Colonic mucosa (tissue), 4 donors: ENCODE measurements around the gene HOXA10. TPM values are rescaled to one million over a fixed set of nuclear protein-coding genes. Genes with fewer than 3 reads are reported as not detected.

Experiments used
- DNase-seq: peaks from one replicate; pipeline ENCODE4 v3.0.0-alpha.2; 2020
- H3K27ac ChIP-seq: fragments of 200-600 bp; one replicate; pipeline ENCODE4 v1.8.0; 2021
- H3K27me3 ChIP-seq: fragments of 200-600 bp; one replicate; pipeline ENCODE4 v1.8.0; 2021
- H3K36me3 ChIP-seq: fragments of 200-600 bp; one replicate; pipeline ENCODE4 v1.8.0; 2021
- H3K4me1 ChIP-seq: fragments of 200-600 bp; one replicate; pipeline ENCODE4 v1.8.0; 2021; ENCODE audit warnings: mild to moderate bottlenecking
- H3K4me3 ChIP-seq: fragments of 200-600 bp; one replicate; pipeline ENCODE4 v1.8.0; 2021
- H3K9ac ChIP-seq, 2 donors: one replicate each; pipeline ENCODE4 v1.7.0; 2013; ENCODE audit warnings: control low read depth in 2 of 2, low read depth in 2 of 2, low read length in 2 of 2
- H3K9me3 ChIP-seq: fragments of 200-600 bp; one replicate; pipeline ENCODE4 v1.8.0; 2021
- intact Hi-C: fragments of 100-400 bp; cut with DNase I; formaldehyde crosslinking; loops from one replicate; pipeline ENCODE4 v1.14.1; 2022
- total RNA-seq, 2 donors: library from RNA; stranded (reverse); fragmentation: NEBNext Ultra II Directional in 1 of 2; extraction: Animal tissue kit (Norgen Biotek cat#: 25700) in 1 of 2; gene quantifications; one replicate each; pipeline ENCODE4 v1.2.1, GENCODE V29; 2021
- TF ChIP-seq, protein P1 (sequence below): fragments of 200-600 bp; IDR thresholded peaks from one replicate; pipeline ENCODE4 v1.8.0; 2022; ENCODE audit warnings: antibody characterized with exemption, mild to moderate bottlenecking
- donor health status: healthy.
- donor health status: DM: no; HTN: no; CAD: no.
- donor health status: DM: no; HTN: no; CAD: no.

Gene HOXA10
- total RNA-seq, 2 donors from 2014 or later: 25.4 to 26.0 TPM

GRCh38 chr7:27160546-27161213 is 13.4 kb downstream of the HOXA10 start:
- H3K27ac ChIP-seq: peak overlapping the region; percentile 94
- H3K4me3 ChIP-seq: peak overlapping the region; percentile 64
- no peaks in the 10 kb centered on the region for H3K36me3 ChIP-seq
- H3K9ac ChIP-seq: peak overlapping the region; percentile 77 to 100
- intact Hi-C loops: loop anchor here (5.0 kb wide), 1 partner anchor 788 kb away; no protein-coding TSS in a partner anchor
- TF ChIP-seq, protein P1, sequence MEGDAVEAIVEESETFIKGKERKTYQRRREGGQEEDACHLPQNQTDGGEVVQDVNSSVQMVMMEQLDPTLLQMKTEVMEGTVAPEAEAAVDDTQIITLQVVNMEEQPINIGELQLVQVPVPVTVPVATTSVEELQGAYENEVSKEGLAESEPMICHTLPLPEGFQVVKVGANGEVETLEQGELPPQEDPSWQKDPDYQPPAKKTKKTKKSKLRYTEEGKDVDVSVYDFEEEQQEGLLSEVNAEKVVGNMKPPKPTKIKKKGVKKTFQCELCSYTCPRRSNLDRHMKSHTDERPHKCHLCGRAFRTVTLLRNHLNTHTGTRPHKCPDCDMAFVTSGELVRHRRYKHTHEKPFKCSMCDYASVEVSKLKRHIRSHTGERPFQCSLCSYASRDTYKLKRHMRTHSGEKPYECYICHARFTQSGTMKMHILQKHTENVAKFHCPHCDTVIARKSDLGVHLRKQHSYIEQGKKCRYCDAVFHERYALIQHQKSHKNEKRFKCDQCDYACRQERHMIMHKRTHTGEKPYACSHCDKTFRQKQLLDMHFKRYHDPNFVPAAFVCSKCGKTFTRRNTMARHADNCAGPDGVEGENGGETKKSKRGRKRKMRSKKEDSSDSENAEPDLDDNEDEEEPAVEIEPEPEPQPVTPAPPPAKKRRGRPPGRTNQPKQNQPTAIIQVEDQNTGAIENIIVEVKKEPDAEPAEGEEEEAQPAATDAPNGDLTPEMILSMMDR: peak; percentile 99
- H3K27me3 ChIP-seq: peaks cover 4% of the 10 kb centered on the region
- H3K9me3 ChIP-seq: no peaks in the 10 kb centered on the region
- DNase-seq: peak; percentile 91
- peaks cover 5% of the 10 kb centered on the region for H3K4me1 ChIP-seq

DNA sequence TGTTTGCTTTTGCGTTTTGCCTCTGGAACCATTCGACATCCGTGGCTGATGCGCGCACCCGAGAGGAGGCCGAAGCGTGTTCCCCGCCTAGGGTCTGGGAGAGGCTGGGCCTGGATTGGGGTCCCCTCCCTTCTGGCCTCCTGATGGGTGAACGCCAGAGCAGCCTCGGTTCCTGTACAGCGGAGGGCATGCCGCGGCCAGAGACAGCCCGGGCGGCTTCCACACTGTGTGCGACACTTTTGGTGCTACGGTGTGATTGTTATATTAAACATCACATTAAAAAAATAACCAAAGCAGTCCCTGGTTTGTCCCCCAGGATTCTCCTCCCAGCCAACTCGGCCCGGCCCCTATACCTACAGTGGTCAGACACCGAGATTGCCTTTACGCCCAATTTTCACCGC is 14.0 kb downstream of the HOXA10 start:
- Histone ChIP-seq H3K4me1 (peaks cover 8% of the 10 kb centered on the region), H3K36me3 (no peaks in the 10 kb centered on the region), H3K4me3 (peak overlapping the region; percentile 64), H3K9me3 (no peaks in the 10 kb centered on the region), H3K9ac (peak overlapping the region; percentile 77 to 100), H3K27me3 (peaks cover 4% of the 10 kb centered on the region), H3K27ac (peak overlapping the region; percentile 94)
- intact Hi-C loops: loop anchor here (5.0 kb wide), 1 partner anchor 788 kb away; no protein-coding TSS in a partner anchor
- DNase-seq: no peak
- TF ChIP-seq, protein P1: no peak

GRCh38 chr7:27159266-27160144 is 14.6 kb downstream of the HOXA10 start:
- H3K4me1 ChIP-seq: peaks cover 15% of the 10 kb centered on the region

DNA sequence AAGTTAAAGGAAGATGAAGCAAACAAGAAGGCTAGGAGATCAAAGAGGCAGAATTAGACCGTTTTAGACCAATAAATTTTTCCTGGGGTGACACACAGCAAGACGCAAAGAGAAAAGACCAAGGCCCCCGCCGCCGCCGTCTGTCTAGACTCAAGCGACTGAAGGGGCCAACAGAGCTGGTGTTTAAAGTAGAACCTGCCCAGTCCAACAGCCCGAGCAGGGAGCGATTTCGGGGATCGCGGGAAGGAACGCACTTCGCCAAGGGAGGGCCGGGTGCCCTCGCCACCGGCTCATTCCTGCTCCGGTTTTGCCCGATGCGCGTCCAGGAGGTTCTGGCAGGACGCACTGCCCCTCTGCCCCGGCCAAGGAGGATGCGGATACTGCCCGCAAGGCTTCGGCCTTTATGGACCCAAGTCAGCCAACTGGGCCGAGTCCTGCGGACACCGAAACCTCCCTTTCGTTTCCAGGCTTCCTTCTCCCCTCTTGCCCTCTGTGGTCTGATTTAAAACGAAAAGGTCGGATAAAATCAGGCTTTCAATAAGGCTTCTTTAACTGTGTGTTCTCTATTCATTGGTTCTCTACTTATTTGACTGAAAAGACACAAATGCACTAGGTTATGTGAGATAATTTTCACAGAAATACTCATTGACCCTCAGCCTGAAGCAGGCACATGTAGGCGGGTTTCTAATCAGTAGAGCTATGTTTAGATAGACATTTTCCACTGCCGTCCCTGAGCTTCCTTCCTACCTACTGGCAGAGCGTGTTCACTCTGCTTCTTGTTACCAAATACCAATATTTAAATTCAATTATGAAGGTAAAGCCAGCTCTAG is 15.5 kb downstream of the HOXA10 start:
- Histone ChIP-seq H3K36me3 (no peaks in the 10 kb centered on the region), H3K4me1 (peaks cover 16% of the 10 kb centered on the region), H3K9me3 (no peaks in the 10 kb centered on the region), H3K27ac (peak overlapping the region; percentile 94), H3K9ac (peak overlapping the region; percentile 70 to 100), H3K4me3 (peak overlapping the region; percentile 49), H3K27me3 (peaks cover 4% of the 10 kb centered on the region)
- no peak for DNase-seq
- intact Hi-C loops: no loop called here
- TF ChIP-seq, protein P1: no peak

More at GRCh38 chr7:27159266-27160144, 14.6 kb downstream of the HOXA10 start:
- Histone ChIP-seq H3K4me3 (peak overlapping the region; percentile 64), H3K9me3 (no peaks in the 10 kb centered on the region), H3K9ac (peak overlapping the region; percentile 77 to 100), H3K27ac (peak overlapping the region; percentile 94), H3K36me3 (no peaks in the 10 kb centered on the region), H3K27me3 (peaks cover 4% of the 10 kb centered on the region)
- intact Hi-C loops: loop anchor here (5.0 kb wide), 1 partner anchor 787 kb away; no protein-coding TSS in a partner anchor
- TF ChIP-seq, protein P1: no peak
- DNase-seq: no peak
